Astrocyte of the cerebellum (primary cell): ENCODE data around the gene FGD4.
"Not testable (repeated sequence)": the region's sequence is repeated elsewhere in the genome, so short reads cannot be mapped to it uniquely, and the experiment has no call there.

Experiments used
- DNase-seq: peaks from one replicate; pipeline ENCODE4 v3.0.0-alpha.2; 2011; ENCODE audit warnings: low read depth
- H3K4me3 ChIP-seq: 2 replicates; pipeline ENCODE4 v1.5.1; 2011; ENCODE audit warnings: mild to moderate bottlenecking, low read depth, low read length, moderate library complexity
- in situ Hi-C: cut with HindIII; loops from 2 replicates; pipeline ENCODE4 v1.10.0; 2017; ENCODE audit warnings: low sequenced_read_pairs
- TF ChIP-seq, protein P1 (sequence below): IDR thresholded peaks from 2 replicates; pipeline ENCODE4 v1.5.1; 2012; ENCODE audit warnings: low read length, low read depth, moderate library complexity, mild to moderate bottlenecking; ENCODE audit errors: missing control alignments

FGD4 gene

DNA sequence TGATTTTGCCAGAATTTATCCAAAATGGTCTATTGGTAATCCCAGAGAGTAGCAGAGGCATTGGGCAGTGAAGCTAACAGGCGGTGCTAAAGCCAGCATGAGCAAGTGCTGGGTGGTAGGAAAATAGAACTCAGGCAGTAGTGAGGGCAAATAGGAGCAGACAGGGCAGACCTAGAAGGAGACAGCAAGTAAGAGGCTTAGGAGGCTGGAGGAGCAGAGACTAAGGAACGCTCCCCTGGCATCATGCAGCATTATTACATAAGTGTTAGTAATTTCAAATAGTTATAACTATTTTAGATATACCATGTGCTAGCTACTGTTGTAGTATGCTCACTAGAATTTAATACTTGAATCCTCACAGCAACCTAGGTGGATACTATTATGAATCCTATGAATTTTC is 151.7 kb downstream of the FGD4 start:
- in situ Hi-C loops: no loop called here
- H3K4me3 ChIP-seq: no peak overlapping the region
- TF ChIP-seq, protein P1, sequence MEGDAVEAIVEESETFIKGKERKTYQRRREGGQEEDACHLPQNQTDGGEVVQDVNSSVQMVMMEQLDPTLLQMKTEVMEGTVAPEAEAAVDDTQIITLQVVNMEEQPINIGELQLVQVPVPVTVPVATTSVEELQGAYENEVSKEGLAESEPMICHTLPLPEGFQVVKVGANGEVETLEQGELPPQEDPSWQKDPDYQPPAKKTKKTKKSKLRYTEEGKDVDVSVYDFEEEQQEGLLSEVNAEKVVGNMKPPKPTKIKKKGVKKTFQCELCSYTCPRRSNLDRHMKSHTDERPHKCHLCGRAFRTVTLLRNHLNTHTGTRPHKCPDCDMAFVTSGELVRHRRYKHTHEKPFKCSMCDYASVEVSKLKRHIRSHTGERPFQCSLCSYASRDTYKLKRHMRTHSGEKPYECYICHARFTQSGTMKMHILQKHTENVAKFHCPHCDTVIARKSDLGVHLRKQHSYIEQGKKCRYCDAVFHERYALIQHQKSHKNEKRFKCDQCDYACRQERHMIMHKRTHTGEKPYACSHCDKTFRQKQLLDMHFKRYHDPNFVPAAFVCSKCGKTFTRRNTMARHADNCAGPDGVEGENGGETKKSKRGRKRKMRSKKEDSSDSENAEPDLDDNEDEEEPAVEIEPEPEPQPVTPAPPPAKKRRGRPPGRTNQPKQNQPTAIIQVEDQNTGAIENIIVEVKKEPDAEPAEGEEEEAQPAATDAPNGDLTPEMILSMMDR: no peak
- DNase-seq: no peak

DNA sequence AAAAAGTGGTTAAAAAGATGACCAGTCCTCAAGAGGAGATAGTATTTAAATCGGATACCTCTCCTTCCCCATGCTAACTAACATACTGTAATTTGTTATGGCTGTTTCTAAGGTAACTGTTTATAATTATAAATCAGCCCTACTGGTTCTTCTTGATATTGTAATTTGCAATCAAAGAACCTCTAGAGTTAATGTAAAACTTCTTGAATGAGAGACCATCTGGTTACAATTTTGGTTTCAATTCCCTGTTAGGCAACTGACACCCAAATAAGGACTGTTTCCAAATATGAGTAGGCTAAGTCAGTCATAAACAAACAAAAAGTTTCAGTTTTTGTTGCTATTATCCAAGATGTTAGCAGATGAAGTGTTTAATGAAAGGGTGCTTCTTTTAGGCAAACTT is 159.5 kb downstream of the FGD4 start:
- in situ Hi-C loops: no loop called here
- no peak overlapping the region for H3K4me3 ChIP-seq
- TF ChIP-seq, protein P1: no peak
- DNase-seq: no peak

DNA sequence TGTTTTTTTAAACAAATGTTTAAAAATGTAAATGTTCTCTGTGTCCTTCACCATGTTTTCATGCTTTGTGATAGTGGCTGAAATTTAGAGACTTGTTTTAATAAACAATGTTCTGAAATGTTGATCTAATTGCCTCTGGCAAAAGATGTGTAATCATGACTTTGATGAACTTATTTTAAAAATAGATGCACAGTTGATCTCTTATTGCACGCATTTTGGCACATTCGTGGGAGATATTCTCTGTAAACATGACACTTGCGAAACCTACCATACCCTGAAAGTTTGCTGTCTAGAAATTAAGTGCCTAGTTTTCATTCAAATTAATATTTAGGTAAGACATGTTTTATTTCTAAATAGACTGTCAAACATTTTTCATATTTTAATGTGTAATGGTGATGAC is 160.1 kb downstream of the FGD4 start:
- DNase-seq: no peak
- in situ Hi-C loops: no loop called here
- TF ChIP-seq, protein P1: no peak
- no peak overlapping the region for H3K4me3 ChIP-seq

DNA sequence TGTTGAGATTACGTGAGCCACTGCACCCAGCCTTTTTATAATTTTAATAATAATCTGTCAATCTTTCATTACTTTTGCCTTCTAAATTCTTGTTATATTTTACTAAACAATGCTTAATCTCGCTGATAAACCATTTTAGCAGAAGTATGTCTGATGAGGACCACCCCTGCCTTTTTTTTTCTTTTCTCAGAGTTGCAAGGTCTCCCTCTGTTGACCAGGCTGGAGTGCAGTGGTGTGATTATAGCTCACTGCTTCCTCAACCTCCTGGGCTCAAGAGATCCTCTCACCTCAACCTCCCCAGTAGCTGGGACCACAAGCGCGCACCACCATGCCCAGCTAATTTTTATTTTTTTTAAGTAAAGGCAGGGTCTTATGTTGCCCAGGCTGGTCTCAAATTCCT is 161.2 kb downstream of the FGD4 start:
- TF ChIP-seq, protein P1: no peak
- no peak for DNase-seq
- in situ Hi-C loops: no loop called here
- H3K4me3 ChIP-seq: no peak overlapping the region

DNA sequence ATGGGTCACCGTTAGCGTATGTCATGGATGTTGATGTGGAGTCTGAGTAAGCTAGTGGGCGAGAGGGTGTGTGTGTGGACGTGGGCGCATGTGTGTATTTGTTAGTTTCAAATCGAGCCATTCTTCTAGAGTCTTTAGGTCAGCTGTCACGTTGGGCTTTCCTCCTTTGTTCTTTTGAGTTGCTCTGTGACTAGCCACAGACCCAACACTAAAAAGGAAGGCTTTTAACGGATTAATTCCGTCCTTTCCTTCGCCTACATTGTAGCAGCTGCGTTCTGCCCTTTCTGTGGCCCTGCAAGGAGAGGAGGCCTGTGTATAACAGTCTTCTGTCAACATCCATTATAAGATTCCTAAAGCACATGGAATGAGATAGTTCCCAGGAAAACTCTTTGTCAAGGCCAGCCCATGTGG is 162.6 kb downstream of the FGD4 start:
- H3K4me3 ChIP-seq: no peak overlapping the region
- DNase-seq: no peak
- TF ChIP-seq, protein P1: no peak
- in situ Hi-C loops: no loop called here

DNA sequence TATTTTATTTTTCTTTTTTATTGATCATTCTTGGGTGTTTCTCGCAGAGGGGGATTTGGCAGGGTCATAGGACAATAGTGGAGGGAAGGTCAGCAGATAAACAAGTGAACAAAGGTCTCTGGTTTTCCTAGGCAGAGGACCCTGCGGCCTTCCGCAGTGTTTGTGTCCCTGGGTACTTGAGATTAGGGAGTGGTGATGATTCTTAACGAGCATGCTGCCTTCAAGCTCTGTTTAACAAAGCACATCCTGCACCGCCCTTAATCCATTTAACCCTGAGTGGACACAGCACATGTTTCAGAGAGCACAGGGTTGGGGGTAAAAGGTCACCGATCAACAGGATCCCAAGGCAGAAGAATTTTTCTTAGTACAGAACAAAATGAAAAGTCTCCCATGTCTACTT is 163.1 kb downstream of the FGD4 start:
- in situ Hi-C loops, H3K4me3 ChIP-seq, DNase-seq: not testable (repeated sequence)

DNA sequence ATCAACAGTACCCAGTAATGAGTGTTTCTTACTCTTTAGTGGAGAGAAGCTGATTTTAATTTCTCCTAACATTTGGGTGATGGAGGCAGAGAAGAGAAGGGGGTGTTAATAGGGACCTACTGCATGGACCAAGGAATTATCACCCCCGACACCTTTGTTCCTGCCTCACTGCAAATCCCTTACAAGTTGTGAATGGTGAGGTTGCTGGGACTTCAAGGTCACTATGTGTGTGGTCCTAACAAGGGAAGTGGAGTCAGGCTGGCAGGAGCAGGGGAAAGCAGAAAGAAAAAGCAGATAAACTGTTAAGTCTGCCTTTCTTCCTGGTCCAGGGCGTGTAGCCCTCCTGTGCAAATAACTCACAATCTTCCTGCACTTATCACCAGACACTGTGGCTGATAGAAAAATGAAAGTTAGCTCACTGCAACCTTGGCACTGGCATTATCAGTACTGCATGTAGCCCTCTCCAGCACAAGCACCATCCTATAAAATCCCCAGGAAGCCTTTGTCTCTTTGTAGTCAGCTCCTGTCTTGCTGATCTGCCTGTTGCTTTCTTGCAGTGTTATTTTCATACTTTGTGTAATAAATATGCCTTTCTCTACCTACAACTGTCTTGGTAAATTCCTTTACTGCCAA is 167.4 kb downstream of the FGD4 start:
- H3K4me3 ChIP-seq: no peak overlapping the region
- no peak for DNase-seq
- in situ Hi-C loops: no loop called here
- TF ChIP-seq, protein P1: no peak
